ENCODE results near the gene DAZAP1.

DAZAP1 gene

GRCh38 chr19:1392939-1393530 lies 14.4 kb upstream of the DAZAP1 start:
- Histone ChIP-seq H3K9me3 (ENCODE audit: control insufficient read depth in 5 of 5, low read length in 5 of 5) (no peaks in the 10 kb centered on the region), H3K9ac (ENCODE audit: low read length in 5 of 5) (no peak overlapping the region), H3K27me3 (ENCODE audit: control insufficient read depth in 5 of 5, insufficient read depth in 4 of 5, low read length in 5 of 5) (no peaks in the 10 kb centered on the region), H3K36me3 (ENCODE audit: control insufficient read depth in 5 of 5, insufficient read depth in 5 of 5, low read length in 5 of 5) (peaks cover 0 to 66% (median 53%) of the 10 kb centered on the region in 5 donors), H3K4me3 (ENCODE audit: low read depth in 1 of 5, low read length in 5 of 5) (no peak overlapping the region), H3K27ac (ENCODE audit: low read depth, low read length) (no peak overlapping the region), H3K4me1 (ENCODE audit: control insufficient read depth in 5 of 5, insufficient read depth in 5 of 5, low read length in 5 of 5) (peaks cover 0 to 22% (median 14%) of the 10 kb centered on the region in 5 donors)

GRCh38 chr19:1393841-1394240 lies 13.5 kb upstream of the DAZAP1 start:
- peaks cover 0 to 58% (median 45%) of the 10 kb centered on the region in 5 donors for H3K36me3 ChIP-seq (ENCODE audit: control insufficient read depth in 5 of 5, insufficient read depth in 5 of 5, low read length in 5 of 5)
- no peak overlapping the region for H3K27ac ChIP-seq (ENCODE audit: low read depth, low read length)
- H3K4me3 ChIP-seq (ENCODE audit: low read depth in 1 of 5, low read length in 5 of 5) = no peak overlapping the region
- H3K9me3 ChIP-seq (ENCODE audit: control insufficient read depth in 5 of 5, low read length in 5 of 5) = no peaks in the 10 kb centered on the region
- H3K4me1 ChIP-seq (ENCODE audit: control insufficient read depth in 5 of 5, insufficient read depth in 5 of 5, low read length in 5 of 5) = peaks cover 0 to 22% (median 14%) of the 10 kb centered on the region in 5 donors
- no peaks in the 10 kb centered on the region for H3K27me3 ChIP-seq (ENCODE audit: control insufficient read depth in 5 of 5, insufficient read depth in 4 of 5, low read length in 5 of 5)
- H3K9ac ChIP-seq (ENCODE audit: low read length in 5 of 5) = no peak overlapping the region

DNA sequence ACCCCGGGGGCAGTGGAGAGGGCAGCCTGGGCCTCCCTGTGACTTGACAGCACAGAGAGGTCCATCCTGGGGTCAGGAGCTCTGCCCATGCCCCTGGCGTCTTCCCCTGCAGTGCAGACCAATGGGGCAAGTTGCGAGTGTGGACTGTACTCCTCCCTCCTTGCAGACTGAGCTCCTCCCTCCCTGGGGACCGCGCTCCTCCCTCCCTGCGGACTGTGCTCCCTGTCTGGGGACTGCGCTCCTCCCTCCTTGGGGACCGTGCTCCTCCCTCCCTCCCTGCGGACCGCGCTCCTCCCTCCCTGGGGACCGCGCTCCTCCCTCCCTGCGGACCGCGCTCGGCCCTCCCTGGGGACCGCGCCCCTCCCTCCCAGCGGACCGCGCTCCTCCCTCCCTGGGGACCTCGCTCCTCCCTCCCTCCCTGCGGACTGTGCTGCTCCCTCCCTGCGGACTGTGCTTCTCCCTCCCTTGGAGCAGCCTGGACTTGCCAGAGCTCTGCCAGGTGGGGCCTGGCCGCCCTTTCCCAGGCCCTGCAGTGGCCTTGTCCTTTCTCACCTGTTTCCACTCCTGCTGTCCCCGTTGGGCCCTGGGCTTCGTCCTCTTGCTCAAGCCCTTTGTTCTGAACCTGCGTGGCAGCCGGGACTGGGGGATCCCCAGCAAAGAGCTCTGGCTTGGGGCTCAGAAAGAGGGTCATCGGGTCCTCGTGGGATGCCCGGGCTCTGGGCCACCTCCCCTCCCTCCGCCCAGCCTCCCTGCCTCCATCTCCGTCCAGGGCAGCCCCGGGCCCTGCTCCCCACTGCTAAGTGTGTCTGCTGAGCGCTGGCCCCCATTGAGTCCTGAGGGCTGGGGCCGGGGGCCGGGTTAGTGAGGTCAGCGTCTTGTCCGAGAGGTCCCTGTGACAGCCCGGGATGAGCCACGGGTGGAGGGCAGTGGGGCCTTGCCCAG lies 12.9 kb upstream of the DAZAP1 start:
- H3K9ac ChIP-seq (ENCODE audit: low read length in 5 of 5) = no peak overlapping the region
- no peaks in the 10 kb centered on the region for H3K9me3 ChIP-seq (ENCODE audit: control insufficient read depth in 5 of 5, low read length in 5 of 5)
- peaks cover 0 to 22% (median 14%) of the 10 kb centered on the region in 5 donors for H3K4me1 ChIP-seq (ENCODE audit: control insufficient read depth in 5 of 5, insufficient read depth in 5 of 5, low read length in 5 of 5)
- no peak overlapping the region for H3K4me3 ChIP-seq (ENCODE audit: low read depth in 1 of 5, low read length in 5 of 5)
- H3K27ac ChIP-seq (ENCODE audit: low read depth, low read length) = no peak overlapping the region
- H3K27me3 ChIP-seq (ENCODE audit: control insufficient read depth in 5 of 5, insufficient read depth in 4 of 5, low read length in 5 of 5) = no peaks in the 10 kb centered on the region
- peaks cover 0 to 51% (median 39%) of the 10 kb centered on the region in 5 donors for H3K36me3 ChIP-seq (ENCODE audit: control insufficient read depth in 5 of 5, insufficient read depth in 5 of 5, low read length in 5 of 5)

DNA sequence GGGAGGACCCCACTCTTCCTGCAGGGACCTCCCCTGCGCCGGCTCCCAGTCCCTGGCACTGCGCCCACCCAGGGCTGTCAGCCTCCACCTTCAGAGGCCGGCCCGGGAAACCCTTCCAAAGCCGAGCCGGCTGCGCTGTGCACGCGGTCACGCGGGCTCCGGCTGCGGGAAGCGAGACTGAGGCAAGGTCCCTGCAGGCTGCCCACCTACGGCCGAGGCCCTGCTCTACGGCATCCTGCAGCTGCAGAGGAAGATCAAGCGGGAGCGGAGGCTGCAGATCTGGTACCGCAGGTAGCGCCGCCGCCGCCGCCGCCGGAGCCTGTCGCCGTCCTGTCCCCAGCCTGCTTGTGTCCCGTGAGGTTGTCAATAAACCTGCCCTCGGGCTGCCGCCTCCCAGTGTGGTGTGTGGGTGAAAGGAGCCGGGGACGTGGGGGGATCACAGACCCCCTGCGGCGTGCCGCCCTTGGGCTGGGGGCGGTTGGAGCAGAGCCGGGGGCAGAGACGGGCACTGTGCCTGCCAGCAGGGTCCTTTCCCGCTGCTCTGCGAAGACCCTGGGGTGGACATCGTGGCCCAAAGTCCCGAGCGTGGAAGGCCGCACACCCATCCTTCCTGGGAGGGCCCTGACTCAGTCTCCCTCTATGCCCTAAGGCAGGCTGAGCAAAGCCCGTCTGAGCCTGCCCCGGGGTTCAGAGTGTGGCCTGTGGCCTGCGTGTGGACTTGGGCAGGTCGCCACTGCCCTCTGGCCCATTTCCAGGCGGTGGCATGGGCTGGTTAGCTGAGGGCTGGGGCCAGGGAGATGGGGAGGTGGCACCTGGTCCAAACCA lies 12.0 kb upstream of the DAZAP1 start:
- Histone ChIP-seq H3K27me3 (ENCODE audit: control insufficient read depth in 5 of 5, insufficient read depth in 4 of 5, low read length in 5 of 5) (peaks cover 0 to 4% (median 0%) of the 10 kb centered on the region in 5 donors), H3K27ac (ENCODE audit: low read depth, low read length) (no peak overlapping the region), H3K4me3 (ENCODE audit: low read depth in 1 of 5, low read length in 5 of 5) (no peak overlapping the region), H3K4me1 (ENCODE audit: control insufficient read depth in 5 of 5, insufficient read depth in 5 of 5, low read length in 5 of 5) (peaks cover 0 to 30% (median 19%) of the 10 kb centered on the region in 5 donors), H3K9me3 (ENCODE audit: control insufficient read depth in 5 of 5, low read length in 5 of 5) (no peaks in the 10 kb centered on the region), H3K36me3 (ENCODE audit: control insufficient read depth in 5 of 5, insufficient read depth in 5 of 5, low read length in 5 of 5) (peaks cover 0 to 45% (median 33%) of the 10 kb centered on the region in 5 donors), H3K9ac (ENCODE audit: low read length in 5 of 5) (no peak overlapping the region)

GRCh38 chr19:1396019-1396767 lies 11.2 kb upstream of the DAZAP1 start:
- Histone ChIP-seq H3K9me3 (ENCODE audit: control insufficient read depth in 5 of 5, low read length in 5 of 5) (no peaks in the 10 kb centered on the region), H3K4me1 (ENCODE audit: control insufficient read depth in 5 of 5, insufficient read depth in 5 of 5, low read length in 5 of 5) (peaks cover 0 to 38% (median 27%) of the 10 kb centered on the region in 5 donors), H3K4me3 (ENCODE audit: low read depth in 1 of 5, low read length in 5 of 5) (peak overlapping the region in 1 of 5 donors; percentile 31), H3K36me3 (ENCODE audit: control insufficient read depth in 5 of 5, insufficient read depth in 5 of 5, low read length in 5 of 5) (peaks cover 0 to 37% (median 25%) of the 10 kb centered on the region in 5 donors), H3K9ac (ENCODE audit: low read length in 5 of 5) (no peak overlapping the region), H3K27ac (ENCODE audit: low read depth, low read length) (no peak overlapping the region), H3K27me3 (ENCODE audit: control insufficient read depth in 5 of 5, insufficient read depth in 4 of 5, low read length in 5 of 5) (peaks cover 0 to 4% (median 0%) of the 10 kb centered on the region in 5 donors)

- Histone ChIP-seq H3K9ac (ENCODE audit: low read length in 5 of 5) (no peak overlapping the region), H3K36me3 (ENCODE audit: control insufficient read depth in 5 of 5, insufficient read depth in 5 of 5, low read length in 5 of 5) (peaks cover 0 to 30% (median 21%) of the 10 kb centered on the region in 5 donors), H3K27ac (ENCODE audit: low read depth, low read length) (no peak overlapping the region), H3K27me3 (ENCODE audit: control insufficient read depth in 5 of 5, insufficient read depth in 4 of 5, low read length in 5 of 5) (peaks cover 0 to 4% (median 0%) of the 10 kb centered on the region in 5 donors), H3K4me3 (ENCODE audit: low read depth in 1 of 5, low read length in 5 of 5) (no peak overlapping the region), H3K4me1 (ENCODE audit: control insufficient read depth in 5 of 5, insufficient read depth in 5 of 5, low read length in 5 of 5) (peaks cover 0 to 42% (median 32%) of the 10 kb centered on the region in 5 donors), H3K9me3 (ENCODE audit: control insufficient read depth in 5 of 5, low read length in 5 of 5) (no peaks in the 10 kb centered on the region)
These were observed 10.4 kb upstream of the DAZAP1 start for GRCh38 chr19:1396768-1397679.

DNA sequence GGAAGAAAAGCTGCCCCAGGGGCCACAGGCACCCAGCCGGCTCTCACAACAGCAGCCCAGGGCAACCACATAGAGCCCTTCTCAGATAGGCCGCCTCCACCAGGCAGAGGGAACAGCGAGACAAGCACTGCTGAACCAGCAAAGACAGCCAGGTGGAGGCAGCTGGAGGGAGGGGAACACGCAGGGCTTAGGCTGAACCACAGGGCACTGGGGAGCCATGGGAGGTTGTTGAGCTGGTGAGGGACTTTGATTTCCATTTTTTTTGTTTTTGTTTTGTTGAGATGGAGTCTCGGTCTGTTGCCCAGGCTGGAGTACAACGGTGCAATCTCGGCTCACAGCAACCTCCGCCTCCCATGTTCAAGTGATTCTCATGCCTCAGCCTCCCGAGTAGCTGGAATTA lies 9.5 kb upstream of the DAZAP1 start:
- H3K4me1 ChIP-seq (ENCODE audit: control insufficient read depth in 5 of 5, insufficient read depth in 5 of 5, low read length in 5 of 5) = peaks cover 0 to 46% (median 37%) of the 10 kb centered on the region in 5 donors
- H3K36me3 ChIP-seq (ENCODE audit: control insufficient read depth in 5 of 5, insufficient read depth in 5 of 5, low read length in 5 of 5) = peaks cover 0 to 22% (median 14%) of the 10 kb centered on the region in 5 donors
- no peaks in the 10 kb centered on the region for H3K9me3 ChIP-seq (ENCODE audit: control insufficient read depth in 5 of 5, low read length in 5 of 5)
- H3K27ac ChIP-seq (ENCODE audit: low read depth, low read length) = no peak overlapping the region
- H3K27me3 ChIP-seq (ENCODE audit: control insufficient read depth in 5 of 5, insufficient read depth in 4 of 5, low read length in 5 of 5) = peaks cover 0 to 4% (median 0%) of the 10 kb centered on the region in 5 donors
- H3K4me3 ChIP-seq (ENCODE audit: low read depth in 1 of 5, low read length in 5 of 5) = no peak overlapping the region
- H3K9ac ChIP-seq (ENCODE audit: low read length in 5 of 5) = no peak overlapping the region

- Histone ChIP-seq H3K27ac (ENCODE audit: low read depth, low read length) (no peak overlapping the region), H3K4me3 (ENCODE audit: low read depth in 1 of 5, low read length in 5 of 5) (no peak overlapping the region), H3K27me3 (ENCODE audit: control insufficient read depth in 5 of 5, insufficient read depth in 4 of 5, low read length in 5 of 5) (peaks cover 0 to 4% (median 0%) of the 10 kb centered on the region in 5 donors), H3K4me1 (ENCODE audit: control insufficient read depth in 5 of 5, insufficient read depth in 5 of 5, low read length in 5 of 5) (peaks cover 0 to 46% (median 37%) of the 10 kb centered on the region in 5 donors), H3K9ac (ENCODE audit: low read length in 5 of 5) (no peak overlapping the region), H3K9me3 (ENCODE audit: control insufficient read depth in 5 of 5, low read length in 5 of 5) (no peaks in the 10 kb centered on the region), H3K36me3 (ENCODE audit: control insufficient read depth in 5 of 5, insufficient read depth in 5 of 5, low read length in 5 of 5) (peaks cover 0 to 10% (median 2%) of the 10 kb centered on the region in 5 donors)
These were observed 8.3 kb upstream of the DAZAP1 start for GRCh38 chr19:1399079-1399478.

Measured in subcutaneous abdominal adipose tissue (tissue), 5 donors.